GM19467 (cell line): ENCODE measurements around the gene TREH.
"Not testable (repeated sequence)": the region's sequence is repeated elsewhere in the genome, so short reads cannot be mapped to it uniquely, and the experiment has no call there.

Experiments used
- ATAC-seq: cut with Tn5 transposase; IDR thresholded peaks from one replicate; pipeline ENCODE4 v1.9.1; 2021; ENCODE audit warnings: mild to moderate bottlenecking, moderate library complexity; ENCODE audit not compliant: unreplicated experiment

Gene TREH

GRCh38 chr11:118614511-118614910 is 64.9 kb downstream of the TREH start:
- no peak for ATAC-seq

- no peak for ATAC-seq
Measured at GRCh38 chr11:118612378-118612777, 67.1 kb downstream of the TREH start.

GRCh38 chr11:118611433-118611795 is 68.0 kb downstream of the TREH start:
- not testable (repeated sequence) for ATAC-seq

GRCh38 chr11:118610773-118611432 is 68.5 kb downstream of the TREH start:
- ATAC-seq: no peak

GRCh38 chr11:118610225-118610772 is 69.2 kb downstream of the TREH start:
- no peak for ATAC-seq

- no peak for ATAC-seq
Measured at GRCh38 chr11:118609380-118610224, 69.8 kb downstream of the TREH start.

- ATAC-seq: no peak
Measured at GRCh38 chr11:118608360-118609227, 70.9 kb downstream of the TREH start.

GRCh38 chr11:118607401-118608359 is 71.8 kb downstream of the TREH start, which contains the start of gene PHLDB1:
Gene PHLDB1, plus strand, starts transcription at chr11:118607615. Its CDS starts 6,222 bp downstream, at chr11:118613837.
- no peak for ATAC-seq
